T-helper 1 cell treated with Interleukin-12 subunit alpha and Interleukin-12 subunit beta and Interleukin-4 antibody, amounts not matched to agents 30 ng/mL and 1 ng/mL, for 36 hours (primary cell): Measurements from ENCODE around the gene CELF2. TPM values are rescaled to one million over a fixed set of nuclear protein-coding genes. Genes with fewer than 3 reads are reported as not detected.

Experiments used
- intact Hi-C: fragments of 100-400 bp; cut with micrococcal nuclease; formaldehyde crosslinking; loops from one replicate; pipeline ENCODE4 v1.15.1; 2024
- total RNA-seq: library from RNA; stranded (reverse); gene quantifications from 2 replicates; pipeline ENCODE4 v1.2.3, GENCODE V29; 2022

The CELF2 gene
- total RNA-seq, 1 donor from 2014 or later: 155 TPM

DNA sequence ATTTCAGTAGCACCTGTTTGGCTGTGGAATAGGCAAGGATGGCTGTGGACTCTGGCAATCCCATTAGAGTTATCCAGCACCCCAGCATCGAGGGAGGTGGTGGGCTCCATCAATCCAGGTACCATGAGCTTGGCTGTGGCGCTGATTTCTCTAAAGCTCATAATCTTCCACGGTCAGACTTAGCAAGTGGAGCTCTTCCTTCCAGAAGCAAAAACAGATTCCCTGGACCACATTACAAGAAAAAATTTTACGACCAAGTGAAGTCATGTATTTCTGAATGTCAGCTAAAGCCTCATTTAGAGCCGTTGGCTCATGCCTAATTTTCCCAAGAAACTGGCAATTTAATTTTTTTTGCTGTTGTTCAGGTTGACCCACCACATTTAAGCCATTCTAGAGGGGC lies 135.1 kb downstream of the CELF2 start:
- intact Hi-C loops: no loop called here

DNA sequence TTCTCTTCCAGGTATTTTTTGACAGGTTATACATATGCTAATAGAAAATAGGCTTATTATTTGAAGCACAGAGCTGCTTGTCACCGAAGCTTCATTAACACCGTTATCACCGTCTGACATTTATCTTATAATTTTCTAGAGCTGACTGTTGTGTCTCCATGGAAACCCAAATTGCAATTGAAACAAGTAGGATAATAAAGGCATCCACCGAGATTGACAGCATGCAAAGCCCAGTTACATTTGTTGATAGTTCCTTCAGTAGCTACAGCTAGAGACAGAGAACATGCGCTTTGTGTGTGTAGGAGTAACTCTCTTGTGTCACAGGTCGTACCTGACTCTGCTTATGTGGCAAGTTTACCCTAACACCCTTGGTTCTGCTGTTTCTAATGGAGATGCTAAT lies 135.6 kb downstream of the CELF2 start:
- intact Hi-C loops: no loop called here

DNA sequence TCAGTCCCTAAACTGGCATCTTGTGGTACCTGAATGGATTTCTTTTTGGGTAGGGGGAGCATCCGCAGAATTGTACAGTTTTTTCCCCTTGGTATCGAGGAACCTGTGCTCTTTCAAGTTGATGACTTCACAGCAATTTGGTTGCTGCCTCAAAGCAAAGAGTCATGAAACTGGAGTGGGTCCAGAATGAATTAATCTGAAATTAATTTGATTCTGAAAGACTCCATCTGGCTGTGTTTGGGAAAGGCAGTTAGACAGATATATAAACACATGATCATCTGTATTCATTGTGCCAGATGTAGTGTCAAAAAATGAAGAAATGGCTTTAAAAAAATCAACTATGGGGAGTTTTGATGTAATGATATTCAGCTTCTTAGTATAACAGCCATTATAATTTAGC lies 136.1 kb downstream of the CELF2 start:
- intact Hi-C loops: no loop called here

DNA sequence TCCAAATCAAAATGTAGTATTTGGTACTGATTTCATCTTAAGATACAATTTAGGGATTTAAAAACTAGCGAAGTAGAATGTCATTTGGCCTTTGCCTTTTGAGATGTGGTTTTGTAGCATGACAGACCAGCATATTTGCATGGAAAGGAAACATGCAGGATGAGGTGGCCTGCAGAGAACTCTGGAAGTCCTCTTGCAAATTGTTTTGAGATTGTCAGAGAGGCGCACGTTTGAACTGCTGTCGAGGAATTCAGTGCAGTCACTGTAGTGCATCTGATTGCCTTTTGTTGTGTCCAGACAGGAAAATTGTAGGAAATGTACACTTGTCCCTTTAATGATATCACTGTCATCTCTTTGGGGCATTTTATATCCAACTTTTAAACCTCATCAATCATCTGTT lies 136.7 kb downstream of the CELF2 start:
- intact Hi-C loops: no loop called here

DNA sequence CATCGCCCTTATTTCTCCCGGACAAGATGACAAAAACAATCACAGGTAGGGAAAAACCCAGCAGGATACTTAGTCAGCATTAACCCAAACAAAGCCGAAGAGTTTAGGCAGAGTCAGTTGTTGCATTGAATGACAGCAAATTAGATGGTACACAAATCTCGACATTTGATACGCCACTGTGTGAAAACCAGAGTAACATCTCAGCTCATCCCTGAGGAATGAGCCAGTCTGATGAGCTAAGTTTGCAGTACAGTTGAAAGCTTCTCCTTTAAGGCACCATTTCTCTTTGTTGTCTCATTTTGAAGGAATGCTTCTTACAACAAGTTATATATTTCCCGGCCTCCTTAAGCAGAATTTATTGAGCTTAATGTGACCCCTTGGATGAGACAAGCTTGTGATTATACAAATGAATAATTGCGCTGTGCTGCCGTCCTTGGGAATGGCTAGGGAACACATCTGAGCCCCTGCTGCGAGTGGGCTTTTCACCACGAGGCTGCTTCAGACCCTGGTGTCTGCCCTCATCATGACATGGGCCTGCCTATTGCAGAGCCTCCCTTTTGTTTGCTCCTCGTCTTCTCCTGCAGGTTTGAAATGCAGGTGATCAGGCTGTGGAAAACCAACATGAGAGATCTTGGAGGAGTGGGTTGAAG lies 137.3 kb downstream of the CELF2 start:
- intact Hi-C loops: no loop called here

DNA sequence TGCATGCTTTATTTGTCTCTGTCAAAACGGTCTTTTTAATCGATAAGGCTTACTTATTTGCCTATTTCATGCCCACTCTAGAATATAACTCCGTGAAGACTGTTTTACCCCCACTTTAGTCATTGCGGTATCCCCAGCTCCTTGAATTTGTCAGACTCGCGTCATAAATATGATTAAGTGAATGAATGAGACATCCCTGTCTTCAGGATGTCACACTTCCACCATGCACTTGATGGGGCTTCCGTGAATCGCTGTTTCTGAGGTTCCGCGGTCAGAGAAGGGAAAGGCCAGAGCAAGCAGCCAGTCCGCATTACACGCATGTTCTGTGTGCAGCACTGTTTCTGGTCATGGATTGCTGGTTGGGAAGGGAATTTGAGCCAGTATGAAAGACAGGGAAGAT lies 138.8 kb downstream of the CELF2 start:
- intact Hi-C loops: no loop called here

DNA sequence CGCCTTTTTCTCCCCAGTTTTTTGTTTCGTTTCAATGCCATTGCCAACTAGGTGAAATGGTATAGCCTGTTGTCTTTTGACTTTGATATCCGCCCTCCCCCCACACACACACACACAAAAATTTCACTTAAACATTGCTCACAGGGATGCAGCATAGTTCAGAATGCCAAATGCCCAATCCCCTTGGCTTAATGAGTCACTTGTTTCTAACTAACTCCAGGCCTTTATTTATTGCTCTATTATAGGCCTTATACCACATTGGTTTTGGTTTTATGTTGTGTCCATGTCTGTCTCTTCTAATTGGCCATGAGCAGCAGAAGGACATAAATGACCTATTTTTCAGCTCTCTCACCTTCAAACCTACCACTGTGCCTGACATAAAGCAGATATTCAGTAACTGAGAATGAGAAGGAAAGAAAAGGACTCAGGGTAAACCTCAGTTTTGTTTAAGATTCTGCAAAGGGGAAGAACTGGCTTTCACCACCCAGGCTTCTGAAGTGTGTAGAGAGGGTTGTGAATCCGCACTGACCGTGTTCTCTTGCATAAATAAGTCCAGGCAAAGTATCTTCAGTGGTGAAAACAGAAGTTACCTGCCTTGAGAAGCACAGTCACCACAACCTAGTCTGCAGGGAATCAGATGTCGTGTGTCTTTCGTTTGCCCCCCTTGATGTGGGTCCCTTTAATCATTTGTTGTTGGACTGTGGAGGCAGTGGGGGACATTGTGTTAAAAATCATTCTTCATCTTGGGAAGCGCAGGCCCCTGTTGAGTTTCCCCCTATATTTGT lies 139.8 kb downstream of the CELF2 start:
- intact Hi-C loops: no loop called here

DNA sequence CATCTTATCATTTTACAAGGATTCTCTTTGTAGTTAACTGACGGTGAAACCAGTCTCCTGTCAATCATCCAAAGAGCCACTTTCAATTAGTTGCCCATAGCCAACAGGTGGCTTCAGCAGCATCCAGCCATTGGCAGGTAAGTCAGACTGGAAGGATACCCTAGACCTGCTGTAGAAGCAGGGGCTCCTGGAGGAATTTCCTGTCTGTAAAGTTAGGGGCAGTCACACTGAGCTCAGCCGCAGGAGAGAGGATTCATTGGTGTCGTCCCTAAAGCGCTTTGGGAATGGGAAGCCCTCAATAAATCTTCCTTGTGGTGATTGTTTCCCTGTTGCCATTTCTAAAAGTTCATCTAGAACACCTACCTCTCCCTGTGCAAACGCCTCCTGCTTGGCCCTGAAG lies 140.4 kb downstream of the CELF2 start:
- intact Hi-C loops: no loop called here

DNA sequence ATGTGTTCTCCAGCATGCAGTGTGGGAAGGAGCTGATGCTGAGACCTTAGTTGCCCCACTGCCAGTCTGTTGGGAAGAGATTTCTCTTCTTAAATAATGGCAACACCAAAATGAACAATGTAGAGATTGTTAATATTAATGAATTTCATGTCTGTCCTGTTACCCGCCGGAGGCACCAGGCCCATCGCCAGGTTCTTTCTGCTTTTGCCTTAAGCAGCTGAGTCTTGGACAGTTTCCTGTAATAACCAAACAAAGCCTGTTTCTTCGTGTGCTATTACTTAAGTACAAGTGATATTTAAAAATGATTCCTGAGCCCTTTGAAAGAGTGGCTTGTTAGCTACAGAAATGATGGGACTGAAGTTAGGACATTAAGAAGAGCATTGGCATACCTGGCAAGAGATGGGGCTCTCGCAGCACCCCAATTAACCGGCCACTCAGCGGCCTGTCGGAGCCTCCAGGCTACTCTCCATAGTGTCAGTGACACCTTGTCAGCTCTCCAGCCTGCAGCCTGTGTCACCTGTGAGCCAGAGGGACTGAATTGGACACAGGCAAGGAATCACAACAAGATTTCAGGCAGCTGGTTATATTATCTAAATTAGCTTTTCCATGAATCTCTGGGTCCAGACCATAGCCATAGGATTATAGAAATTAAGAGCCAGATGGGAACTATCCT lies 142.0 kb downstream of the CELF2 start:
- intact Hi-C loops: no loop called here

DNA sequence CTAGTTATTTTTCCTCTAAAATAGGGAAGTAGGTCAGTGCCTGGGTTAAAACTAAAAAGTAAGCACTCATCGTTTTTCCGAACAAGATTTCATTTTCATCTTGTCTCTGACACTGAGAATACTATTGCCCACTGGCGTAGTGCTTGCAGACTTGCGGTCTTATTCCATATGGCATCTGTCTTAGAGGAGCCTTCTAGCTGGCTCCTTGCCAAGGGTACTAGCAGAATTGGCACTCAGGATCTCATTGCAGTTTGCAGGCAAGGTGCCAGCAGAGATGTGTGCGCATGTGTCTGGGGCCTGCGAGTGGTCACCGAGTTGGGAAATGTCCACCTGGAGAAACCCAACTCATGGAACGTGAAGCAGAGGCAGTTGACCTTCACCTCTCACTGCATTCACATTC lies 143.4 kb downstream of the CELF2 start:
- intact Hi-C loops: no loop called here

DNA sequence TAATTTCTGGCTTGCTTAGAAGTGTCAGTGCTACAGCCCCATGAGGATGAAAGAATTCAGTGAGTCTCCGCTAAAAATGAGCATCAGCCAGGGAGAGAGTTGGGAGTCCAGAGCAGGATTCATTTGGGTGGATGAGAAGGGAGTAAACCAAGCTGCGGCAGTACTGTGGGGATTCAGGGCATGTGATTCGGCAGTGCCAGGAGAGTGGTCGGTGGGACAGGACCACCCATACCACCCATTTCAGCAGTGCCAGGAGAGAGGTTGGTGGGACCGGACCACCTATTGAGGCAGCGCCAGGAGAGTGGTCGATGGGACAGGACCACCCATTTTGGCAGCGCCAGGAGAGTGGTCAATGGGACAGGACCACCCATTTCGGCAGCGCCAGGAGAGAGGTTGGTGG lies 144.2 kb downstream of the CELF2 start:
- intact Hi-C loops: no loop called here

DNA sequence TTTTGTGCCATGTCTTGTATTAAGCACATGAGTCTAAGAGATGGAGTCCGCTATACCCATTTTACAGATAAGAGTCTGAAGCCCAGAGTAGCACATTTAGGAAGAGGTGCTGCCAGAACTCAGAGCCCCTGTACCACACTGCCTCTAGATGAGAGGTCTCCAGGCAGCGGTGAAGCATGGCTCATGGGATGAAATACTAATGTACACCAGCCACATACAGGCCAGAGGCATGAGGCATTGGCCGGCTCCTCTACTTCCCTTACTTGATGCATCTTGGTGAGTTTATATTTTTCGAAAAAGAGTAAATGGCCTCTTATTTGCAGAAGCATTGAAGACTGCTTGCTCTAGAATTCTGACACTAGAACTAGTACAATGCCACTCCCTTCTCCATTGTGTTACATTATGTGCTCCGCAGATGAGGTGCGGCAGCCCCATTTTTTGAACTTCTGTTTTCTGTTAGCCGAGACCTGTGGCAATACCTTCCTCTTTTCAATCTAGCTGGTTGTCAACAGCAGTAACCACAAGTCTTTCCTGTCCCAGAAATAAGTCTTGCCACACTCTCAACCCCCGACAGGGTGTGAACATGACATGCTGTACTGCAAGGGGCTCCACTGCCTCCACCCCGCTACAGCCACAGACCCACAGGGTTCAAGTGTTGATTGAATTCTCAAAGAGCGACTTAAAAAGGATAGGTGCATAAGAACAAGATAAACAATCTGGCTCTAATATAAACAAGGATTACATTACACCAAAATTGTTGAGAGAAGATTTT lies 145.3 kb downstream of the CELF2 start:
- intact Hi-C loops: loop anchor here (1.0 kb wide), 3 partner anchors 13 to 63 kb away; no protein-coding TSS in a partner anchor

DNA sequence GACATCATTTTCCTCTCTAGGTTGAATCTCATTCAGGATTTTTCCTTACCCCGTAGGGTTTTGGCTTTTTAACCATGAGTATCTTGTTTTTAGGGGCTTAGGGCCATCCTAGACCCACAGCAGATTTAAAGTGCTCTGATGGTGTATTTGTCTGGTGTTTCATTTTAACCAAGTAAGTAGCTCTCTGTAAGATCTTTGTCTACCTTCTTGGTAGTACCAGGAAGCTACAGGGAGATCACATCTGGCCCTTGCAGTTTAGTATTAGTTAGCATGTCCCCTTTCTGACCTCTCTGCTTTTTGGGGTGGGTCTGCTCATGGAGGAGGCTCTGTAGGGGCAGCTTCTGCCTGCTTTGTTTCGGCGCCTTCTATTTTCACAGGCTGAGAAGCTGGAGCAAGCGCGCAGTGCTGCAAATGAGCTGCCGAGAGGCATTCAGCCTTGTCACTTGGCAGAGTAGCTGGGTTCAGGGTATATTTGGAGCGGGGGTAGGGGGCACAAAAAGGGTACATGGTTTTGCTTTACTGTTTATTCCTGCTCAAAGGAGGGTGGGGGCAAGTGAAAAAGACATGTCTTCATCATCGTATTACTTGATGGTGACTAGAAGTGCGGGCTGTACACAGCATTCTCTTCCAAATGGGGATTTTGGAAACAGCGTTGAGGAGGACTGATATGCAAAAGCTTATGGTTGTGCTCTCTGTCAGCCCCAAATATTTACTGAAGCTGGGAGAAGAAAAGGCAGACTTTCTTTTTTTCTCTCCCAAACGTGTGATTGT lies 146.3 kb downstream of the CELF2 start:
- intact Hi-C loops: loop anchor here (1.0 kb wide), 3 partner anchors 14 to 62 kb away; no protein-coding TSS in a partner anchor

DNA sequence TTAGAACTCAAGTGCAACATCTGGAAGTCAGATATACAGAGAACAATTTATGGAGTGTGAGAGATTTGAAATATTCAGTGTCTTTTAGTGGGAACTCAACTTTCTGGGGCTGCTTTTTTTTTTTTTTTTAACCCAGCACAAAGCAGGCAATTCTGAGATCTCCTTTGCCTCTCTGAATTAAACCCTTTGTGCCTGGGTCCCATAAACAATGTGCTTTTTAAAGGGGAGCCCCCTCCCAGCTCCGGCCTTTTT lies 146.8 kb downstream of the CELF2 start:
- intact Hi-C loops: no loop called here

DNA sequence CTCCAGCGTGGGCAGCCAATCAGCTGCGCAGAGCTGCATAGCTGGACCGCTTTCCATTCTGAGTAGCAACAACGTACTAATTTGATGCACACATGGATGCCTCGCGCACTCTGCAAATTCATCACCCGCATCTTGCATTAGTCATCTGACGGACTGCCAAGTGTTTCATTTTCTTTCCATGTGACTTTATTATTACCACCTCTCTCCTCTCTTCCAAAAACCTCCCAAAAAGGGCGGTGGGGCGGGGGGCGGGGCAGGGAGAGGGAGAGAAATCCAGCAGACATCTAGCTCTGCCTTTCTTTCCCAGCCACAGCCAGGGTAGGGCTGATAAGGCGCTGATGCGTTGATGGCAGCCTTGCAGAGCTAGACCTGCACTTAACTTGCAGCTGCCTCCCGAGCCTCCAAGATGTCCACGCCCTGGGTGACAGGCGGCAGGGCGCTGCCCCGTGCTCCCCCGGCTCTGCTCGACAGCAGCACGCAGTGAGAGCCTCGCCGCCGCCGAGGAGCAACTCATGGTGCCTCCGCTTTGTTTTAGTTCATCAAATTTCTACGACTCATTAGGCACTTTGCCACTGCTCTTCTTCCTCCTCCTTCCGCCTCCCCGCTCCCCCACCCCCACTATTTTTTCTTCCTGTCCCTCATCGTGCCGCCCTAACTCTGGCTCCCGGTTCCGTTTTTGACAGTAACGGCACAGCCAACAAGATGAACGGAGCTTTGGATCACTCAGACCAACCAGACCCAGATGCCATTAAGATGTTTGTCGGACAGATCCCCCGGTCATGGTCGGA lies 147.3 kb downstream of the CELF2 start:
- intact Hi-C loops: no loop called here

DNA sequence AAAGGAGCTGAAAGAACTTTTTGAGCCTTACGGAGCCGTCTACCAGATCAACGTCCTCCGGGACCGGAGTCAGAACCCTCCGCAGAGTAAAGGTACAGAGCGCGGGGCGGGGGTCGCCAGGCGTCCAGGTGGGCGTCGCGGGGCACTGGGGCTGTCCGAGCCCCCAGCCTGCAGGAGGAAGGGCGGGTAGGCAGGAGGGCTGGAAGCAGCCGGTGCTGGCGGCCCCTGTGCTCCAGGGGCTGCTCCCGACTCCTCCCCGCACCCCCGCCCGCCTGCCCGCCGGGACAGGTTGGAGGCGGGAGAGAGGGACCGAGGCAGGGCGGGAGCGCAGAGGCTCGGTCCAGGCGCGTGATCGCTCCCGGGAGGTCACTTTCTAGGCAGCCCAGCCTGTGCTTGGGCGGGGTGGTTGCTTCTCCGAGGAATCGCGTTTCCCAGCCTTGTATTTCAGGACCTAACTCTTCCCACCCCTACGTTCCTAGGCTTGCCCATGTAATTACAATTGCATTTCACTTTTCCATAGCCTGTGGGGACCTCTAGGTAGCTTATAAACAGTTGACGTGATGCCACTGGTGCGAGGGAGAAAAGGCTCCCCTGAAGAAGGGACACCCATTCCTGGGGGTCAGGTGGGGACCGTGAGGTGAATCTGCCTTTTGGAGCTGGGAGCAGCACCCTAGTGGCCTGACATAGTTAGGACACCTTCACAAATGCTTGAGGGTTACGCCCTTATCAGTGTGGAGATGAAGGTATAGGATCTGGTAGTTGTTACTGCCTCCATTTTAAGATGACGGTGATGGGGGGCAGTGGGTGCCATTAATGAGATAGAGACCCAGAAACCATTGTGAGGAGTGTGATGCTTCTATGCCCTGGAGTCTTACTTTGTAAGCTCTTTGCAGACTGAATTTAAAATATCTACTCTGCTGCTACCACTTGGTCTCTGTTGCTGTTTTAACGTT lies 148.2 kb downstream of the CELF2 start:
- intact Hi-C loops: loop anchor here (1.0 kb wide), 2 partner anchors 12 to 53 kb away; no protein-coding TSS in a partner anchor

DNA sequence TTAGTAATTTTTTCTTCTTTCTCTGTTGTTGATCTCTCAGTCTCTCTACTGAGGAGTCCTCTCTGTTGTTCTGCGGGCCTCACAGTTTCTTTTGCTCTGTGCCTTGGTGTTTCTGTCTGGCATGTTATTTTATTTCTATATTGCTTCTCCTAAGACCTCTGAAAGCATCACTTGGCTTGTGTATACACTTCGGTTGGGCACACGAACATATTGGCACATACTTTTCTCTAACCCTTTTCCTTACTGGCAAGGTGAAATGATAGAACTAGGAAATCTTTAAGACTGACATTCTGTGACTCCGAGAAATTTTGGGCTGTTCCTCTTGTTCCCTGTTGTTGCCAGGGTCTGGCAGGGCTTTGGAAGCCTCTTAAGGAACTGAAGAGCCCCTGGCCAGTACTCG lies 148.9 kb downstream of the CELF2 start:
- intact Hi-C loops: loop anchor here (1.0 kb wide), 2 partner anchors 12 to 53 kb away; no protein-coding TSS in a partner anchor

DNA sequence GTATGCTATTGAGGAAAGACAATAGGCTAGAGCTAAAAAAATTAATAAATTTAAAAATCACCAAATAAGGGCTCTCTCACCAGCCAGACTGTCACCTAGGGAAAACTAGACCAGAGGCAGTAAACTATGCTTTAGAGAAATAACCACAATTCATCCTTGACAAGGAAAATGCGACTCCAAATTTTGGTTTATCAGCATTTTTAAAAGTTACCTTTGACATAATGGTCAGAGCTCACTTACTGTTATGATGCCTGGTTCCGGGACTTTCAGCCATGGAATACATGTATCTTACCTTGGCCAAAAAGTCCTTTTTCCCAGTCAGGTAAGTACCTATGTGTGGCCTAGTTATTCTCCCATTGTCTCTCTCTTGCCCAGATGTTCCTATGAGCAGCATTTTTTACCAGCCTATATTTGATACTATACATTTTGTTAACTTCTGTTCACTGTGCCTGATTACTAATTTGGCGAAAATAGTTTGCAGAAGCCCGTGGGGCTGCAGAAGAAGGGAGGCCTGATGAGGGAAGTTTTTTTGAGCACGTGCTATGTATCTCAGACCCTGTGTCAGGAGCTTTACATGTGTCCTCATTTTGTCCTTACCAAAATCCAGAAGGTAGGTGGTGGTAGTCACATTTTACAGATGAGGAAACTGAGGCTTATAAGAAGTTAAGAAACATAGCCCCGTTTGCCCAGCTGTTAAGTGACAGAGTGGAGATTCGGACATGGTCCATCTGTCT lies 149.7 kb downstream of the CELF2 start:
- intact Hi-C loops: no loop called here
